A549 (cell line): ENCODE measurements around the gene TTYH3. TPM values are rescaled to one million over a fixed set of nuclear protein-coding genes. Genes with fewer than 3 reads are reported as not detected.
"Not testable (repeated sequence)": the region's sequence is repeated elsewhere in the genome, so short reads cannot be mapped to it uniquely, and the experiment has no call there.

ENCODE experiments used
- ATAC-seq, 2 experiments: fragments of 200-7000 bp in 1 of 2; fragments of >200 bp in 1 of 2; cut with Nextera tagmentation in 1 of 2; cut with Tn5 transposase in 1 of 2; 3 replicates each; pipeline versions ENCODE4 v1.8.0 to v1.9.1; 2018 to 2020; ENCODE audit warnings: mild to moderate bottlenecking in 1 of 2, moderate library complexity in 1 of 2
- CTCF ChIA-PET: fragments of 300-600 bp; sonication (Branson Sonifier 250); formaldehyde crosslinking; extraction: SDS; loops from one replicate; lab custom pipeline; 2021; ENCODE audit warnings: antibody characterized with exemption, inconsistent platforms; lab: Yijun Ruan, JAX
- POLR2A ChIA-PET: fragments of 350-600 bp; formaldehyde crosslinking; extraction: SDS; loops from one replicate; lab custom pipeline; 2021; ENCODE audit warnings: antibody characterized with exemption, inconsistent platforms; lab: Yijun Ruan, JAX
- DNase-seq, 2 experiments: peaks; one replicate each; pipeline versions ENCODE4 v3.0.0 to v3.0.0-alpha.2; 2011 to 2016; ENCODE audit warnings: low read depth in 1 of 2, low spot score in 1 of 2
- FAIRE-seq: peaks from 2 replicates; lab custom pipeline; 2011; peaks lifted over from hg19 to GRCh38; lab: Jason Lieb, UNC
- H3K27ac ChIP-seq, 2 experiments: fragments of >200 bp; sonication (Bioruptor Twin); formaldehyde crosslinking; 3 replicates each; pipeline ENCODE4 v1.5.1; 2016 to 2017
- H3K4me1 ChIP-seq: fragments of >200 bp; sonication (Bioruptor Twin); formaldehyde crosslinking; 3 replicates; pipeline ENCODE4 v1.6.1; 2016
- H3K4me2 ChIP-seq: fragments of >200 bp; sonication (Bioruptor Twin); formaldehyde crosslinking; 3 replicates; pipeline ENCODE4 v1.6.1; 2016
- H3K4me3 ChIP-seq: fragments of >200 bp; sonication (Bioruptor Twin); formaldehyde crosslinking; 3 replicates; pipeline ENCODE4 v1.5.1; 2016
- H3K9me3 ChIP-seq: fragments of >200 bp; sonication (Bioruptor Twin); formaldehyde crosslinking; 3 replicates; pipeline ENCODE4 v1.6.1; 2016
- BHLHE40 ChIP-seq: IDR thresholded peaks from 2 replicates; pipeline ENCODE4 v1.6.1; 2012; ENCODE audit warnings: low read depth, low read length, inconsistent platforms
- FOSL2 ChIP-seq, 2 experiments: fragments of 450-650 bp in 1 of 2; fragments of >200 bp in 1 of 2; sonication (Bioruptor Twin) in 1 of 2; formaldehyde crosslinking; IDR thresholded peaks; 2 replicates each; pipeline versions ENCODE4 v1.5.0 to v1.6.1; 2016 to 2020; ENCODE audit warnings: mild to moderate bottlenecking in 1 of 2, moderate library complexity in 1 of 2
- FOXS1 ChIP-seq: fragments of 250-450 bp; sonication (Bioruptor Pico); IDR thresholded peaks from 2 replicates; pipeline ENCODE4 v1.5.0; 2020; ENCODE audit warnings: mild to moderate bottlenecking, moderate library complexity
- HDAC2 ChIP-seq: fragments of 200-600 bp; sonication (generic); IDR thresholded peaks from 2 replicates; pipeline ENCODE4 v1.6.1; 2016
- HEYL ChIP-seq: fragments of 250-450 bp; sonication (Bioruptor Pico); IDR thresholded peaks from 2 replicates; pipeline ENCODE4 v1.8.0; 2021; ENCODE audit warnings: mild to moderate bottlenecking, moderate library complexity
- JUNB ChIP-seq: fragments of >200 bp; sonication (Bioruptor Twin); formaldehyde crosslinking; IDR thresholded peaks from 2 replicates; pipeline ENCODE4 v1.6.1; 2016
- KDM1A ChIP-seq: fragments of 200-600 bp; sonication (generic); IDR thresholded peaks from 2 replicates; pipeline ENCODE4 v1.6.1; 2016; ENCODE audit warnings: low read depth, mild to moderate bottlenecking
- MYC ChIP-seq: IDR thresholded peaks from 2 replicates; pipeline ENCODE4 v1.6.1; 2012; ENCODE audit warnings: mild to moderate bottlenecking, inconsistent platforms, low read length, improper control_type of control experiment, borderline replicate concordance
- NFE2L2 ChIP-seq: fragments of 150-350 bp; conservative IDR thresholded peaks from 2 replicates; pipeline ENCODE4 v1.6.1; 2014; ENCODE audit warnings: low read length
- POLR2A ChIP-seq: IDR thresholded peaks from 2 replicates; pipeline ENCODE4 v1.6.1; 2012; ENCODE audit warnings: mild to moderate bottlenecking, low read length
- RAD21 ChIP-seq, 2 experiments: fragments of >200 bp in 1 of 2; sonication (Bioruptor Twin) in 1 of 2; formaldehyde crosslinking in 1 of 2; IDR thresholded peaks in 1 of 2; conservative IDR thresholded peaks in 1 of 2; 2 replicates in 1 of 2; 3 replicates in 1 of 2; pipeline ENCODE4 v1.6.1; 2012 to 2018; ENCODE audit warnings: inconsistent platforms in 1 of 2
- RARB ChIP-seq: fragments of 250-450 bp; sonication (Bioruptor Pico); IDR thresholded peaks from 2 replicates; pipeline ENCODE4 v1.8.0; 2021; ENCODE audit warnings: mild to moderate bottlenecking, moderate library complexity
- RCOR1 ChIP-seq: fragments of 150-350 bp; IDR thresholded peaks from 2 replicates; pipeline ENCODE4 v1.6.1; 2014; ENCODE audit warnings: antibody characterized with exemption, low read length, low read depth
- SMC3 ChIP-seq: fragments of >200 bp; sonication (Bioruptor Twin); formaldehyde crosslinking; IDR thresholded peaks from 3 replicates; pipeline ENCODE4 v1.6.1; 2018; ENCODE audit warnings: inconsistent platforms
- WGBS: methylation state at CpG from one replicate; pipeline ENCODE4 v1.1.6; 2017; ENCODE audit errors: missing lambda C conversion rate; 5-methylcytosine and 5-hydroxymethylcytosine counted together
- polyA plus RNA-seq, 4 experiments: library from polyadenylated mRNA; depleted of rRNA in 3 of 4; stranded (reverse); fragments of >200 nt; fragmentation: RNase III in 1 of 4; extraction: RNeasy Plus Mini Kit Qiagen cat#74134 plus additional on column Dnase treatment in 1 of 4; gene quantifications; 2 replicates in 3 of 4; 3 replicates in 1 of 4; pipeline ENCODE4 v1.2.3, GENCODE V29; 2011 to 2017
- TF ChIP-seq, protein P1 (sequence below): fragments of 250-450 bp; sonication (Bioruptor Pico); IDR thresholded peaks from 2 replicates; pipeline ENCODE4 v1.5.0; 2021; ENCODE audit warnings: mild to moderate bottlenecking, moderate library complexity, borderline replicate concordance
- TF ChIP-seq, protein P2 (sequence below): IDR thresholded peaks from 2 replicates; pipeline ENCODE4 v1.6.1; 2012
- TF ChIP-seq, protein P3 (sequence below): fragments of >200 bp; sonication (Bioruptor Twin); formaldehyde crosslinking; IDR thresholded peaks from 3 replicates; pipeline ENCODE4 v1.5.1; 2016
- TF ChIP-seq, protein P4 (sequence below): IDR thresholded peaks from 2 replicates; pipeline ENCODE4 v1.6.1; 2012; ENCODE audit warnings: low read depth, borderline replicate concordance

TTYH3 gene
- polyA plus RNA-seq, 2 of the 4 experiments (the other 2 are of a cell fraction) = 11.3 to 43.6 TPM

DNA sequence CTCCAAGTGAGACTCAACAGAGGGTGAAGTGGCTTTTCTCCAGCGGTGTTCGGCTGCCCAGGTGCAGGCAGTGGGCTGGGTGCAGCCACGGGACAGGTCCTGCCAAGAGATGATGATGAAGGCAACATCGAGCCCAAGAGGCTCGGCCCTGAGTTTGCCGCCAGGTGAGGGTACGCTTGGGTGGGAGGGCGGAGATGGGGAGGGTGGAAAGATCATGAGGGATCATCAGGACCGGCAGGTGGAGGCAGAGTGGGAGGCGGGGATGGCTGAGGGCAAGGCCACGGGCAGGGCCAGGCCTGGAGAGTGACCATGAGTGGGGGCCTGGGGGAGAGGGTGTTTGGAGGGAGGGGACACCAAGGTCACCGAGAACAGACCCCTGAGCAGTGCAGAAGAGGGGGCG lies 38.4 kb downstream of the TTYH3 start:
- Histone ChIP-seq H3K4me2 (no peak overlapping the region), H3K4me1 (no peaks in the 10 kb centered on the region), H3K4me3 (no peak overlapping the region), H3K27ac (no peak overlapping the region), H3K9me3 (peaks cover 3% of the 10 kb centered on the region; the same call in 2 of the 3 replicates)
- ChIA-PET POLR2A (no interaction called here), CTCF (interaction anchor here (0.6 to 9.2 kb wide), 39 partner anchors 8 to 535 kb away, joined by 3 to 108 read pairs (median 4); no protein-coding TSS in a partner anchor)
- DNase-seq (no peak), ATAC-seq (no peak)
- 68% methylated on average over 13 of the region's 13 CpGs for WGBS
- TF ChIP-seq RCOR1 (no peak), KDM1A (no peak), FOXS1 (CRISPR knock-in tag) (no peak), MYC (no peak), NFE2L2 (no peak), RAD21 (conservative IDR thresholded peaks at IDR 0.05 in 1 of 2, IDR thresholded peaks at IDR 0.05 in 1 of 2) (no peak), HDAC2 (no peak), HEYL (no peak), JUNB (no peak), FOSL2 (IDR thresholded peaks at IDR 0.05) (no peak), FOSL2 (CRISPR knock-in tag; IDR thresholded peaks at IDR 0.05) (no peak)
- TF ChIP-seq, protein P1, sequence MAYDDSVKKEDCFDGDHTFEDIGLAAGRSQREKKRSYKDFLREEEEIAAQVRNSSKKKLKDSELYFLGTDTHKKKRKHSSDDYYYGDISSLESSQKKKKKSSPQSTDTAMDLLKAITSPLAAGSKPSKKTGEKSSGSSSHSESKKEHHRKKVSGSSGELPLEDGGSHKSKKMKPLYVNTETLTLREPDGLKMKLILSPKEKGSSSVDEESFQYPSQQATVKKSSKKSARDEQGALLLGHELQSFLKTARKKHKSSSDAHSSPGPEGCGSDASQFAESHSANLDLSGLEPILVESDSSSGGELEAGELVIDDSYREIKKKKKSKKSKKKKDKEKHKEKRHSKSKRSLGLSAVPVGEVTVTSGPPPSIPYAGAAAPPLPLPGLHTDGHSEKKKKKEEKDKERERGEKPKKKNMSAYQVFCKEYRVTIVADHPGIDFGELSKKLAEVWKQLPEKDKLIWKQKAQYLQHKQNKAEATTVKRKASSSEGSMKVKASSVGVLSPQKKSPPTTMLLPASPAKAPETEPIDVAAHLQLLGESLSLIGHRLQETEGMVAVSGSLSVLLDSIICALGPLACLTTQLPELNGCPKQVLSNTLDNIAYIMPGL = no peak
- TF ChIP-seq, all 56 proteins: peak for 0
- no peak for FAIRE-seq

DNA sequence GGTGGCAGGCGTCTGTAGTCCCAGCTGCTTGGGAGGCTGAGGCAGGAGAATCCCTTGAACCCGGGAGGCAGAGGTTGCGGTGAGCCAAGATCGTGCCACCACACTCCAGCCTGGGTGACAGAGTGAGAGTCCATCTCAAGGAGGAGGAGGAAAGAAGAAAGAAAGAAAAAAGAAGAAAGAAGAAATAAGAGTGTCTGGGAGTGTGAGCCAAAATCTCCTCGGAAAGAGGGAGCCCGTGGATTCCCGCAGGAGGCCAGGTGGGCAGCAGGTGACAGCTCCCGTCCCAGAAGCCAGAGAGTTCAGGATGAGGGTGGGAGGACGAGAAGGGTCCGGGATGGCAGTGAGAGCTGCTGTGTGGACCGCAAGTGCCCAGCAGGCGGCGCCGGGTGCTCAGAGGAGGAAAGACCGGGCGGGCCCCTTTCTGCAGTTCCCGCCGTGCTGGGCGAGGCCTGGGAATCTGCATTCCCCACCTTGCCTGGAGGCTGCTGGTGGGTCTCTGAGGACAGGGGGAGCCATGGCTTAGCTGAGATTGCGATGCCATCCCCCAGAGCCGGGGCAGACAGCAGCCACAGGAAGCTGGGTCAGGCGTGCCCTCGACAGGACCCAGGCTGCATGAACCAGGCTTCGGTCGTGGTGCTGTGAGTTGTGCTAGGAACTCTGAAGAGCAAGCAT lies 39.1 kb downstream of the TTYH3 start:
- Histone ChIP-seq H3K4me3 (no peak overlapping the region), H3K4me1 (no peaks in the 10 kb centered on the region), H3K9me3 (peaks cover 3% of the 10 kb centered on the region; the same call in 2 of the 3 replicates), H3K27ac (no peak overlapping the region), H3K4me2 (peak overlapping the region; percentile 55)
- ATAC-seq = peak; percentile 86 to 95
- peak; percentile 72 to 83 for DNase-seq
- CTCF ChIA-PET = interaction anchor here (0.6 to 9.2 kb wide), 47 partner anchors 9 to 1961 kb away, joined by 3 to 108 read pairs (median 4); no protein-coding TSS in a partner anchor
- no peak for FAIRE-seq
- POLR2A ChIA-PET = no interaction called here
- 15% methylated on average over 25 of the region's 25 CpGs for WGBS
- TF ChIP-seq POLR2A (no peak), RAD21 (conservative IDR thresholded peaks at IDR 0.05 in 1 of 2, IDR thresholded peaks at IDR 0.05 in 1 of 2) (peak; percentile 83 to 85), SMC3 (peak; percentile 76), RARB (CRISPR knock-in tag) (no peak), BHLHE40 (no peak)
- TF ChIP-seq, protein P2, sequence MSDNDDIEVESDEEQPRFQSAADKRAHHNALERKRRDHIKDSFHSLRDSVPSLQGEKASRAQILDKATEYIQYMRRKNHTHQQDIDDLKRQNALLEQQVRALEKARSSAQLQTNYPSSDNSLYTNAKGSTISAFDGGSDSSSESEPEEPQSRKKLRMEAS = peak; percentile 40; the same call in 1 of the 2 replicates
- TF ChIP-seq, protein P3, sequence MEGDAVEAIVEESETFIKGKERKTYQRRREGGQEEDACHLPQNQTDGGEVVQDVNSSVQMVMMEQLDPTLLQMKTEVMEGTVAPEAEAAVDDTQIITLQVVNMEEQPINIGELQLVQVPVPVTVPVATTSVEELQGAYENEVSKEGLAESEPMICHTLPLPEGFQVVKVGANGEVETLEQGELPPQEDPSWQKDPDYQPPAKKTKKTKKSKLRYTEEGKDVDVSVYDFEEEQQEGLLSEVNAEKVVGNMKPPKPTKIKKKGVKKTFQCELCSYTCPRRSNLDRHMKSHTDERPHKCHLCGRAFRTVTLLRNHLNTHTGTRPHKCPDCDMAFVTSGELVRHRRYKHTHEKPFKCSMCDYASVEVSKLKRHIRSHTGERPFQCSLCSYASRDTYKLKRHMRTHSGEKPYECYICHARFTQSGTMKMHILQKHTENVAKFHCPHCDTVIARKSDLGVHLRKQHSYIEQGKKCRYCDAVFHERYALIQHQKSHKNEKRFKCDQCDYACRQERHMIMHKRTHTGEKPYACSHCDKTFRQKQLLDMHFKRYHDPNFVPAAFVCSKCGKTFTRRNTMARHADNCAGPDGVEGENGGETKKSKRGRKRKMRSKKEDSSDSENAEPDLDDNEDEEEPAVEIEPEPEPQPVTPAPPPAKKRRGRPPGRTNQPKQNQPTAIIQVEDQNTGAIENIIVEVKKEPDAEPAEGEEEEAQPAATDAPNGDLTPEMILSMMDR = peak; percentile 79
- TF ChIP-seq, protein P4, sequence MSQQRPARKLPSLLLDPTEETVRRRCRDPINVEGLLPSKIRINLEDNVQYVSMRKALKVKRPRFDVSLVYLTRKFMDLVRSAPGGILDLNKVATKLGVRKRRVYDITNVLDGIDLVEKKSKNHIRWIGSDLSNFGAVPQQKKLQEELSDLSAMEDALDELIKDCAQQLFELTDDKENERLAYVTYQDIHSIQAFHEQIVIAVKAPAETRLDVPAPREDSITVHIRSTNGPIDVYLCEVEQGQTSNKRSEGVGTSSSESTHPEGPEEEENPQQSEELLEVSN = 0 out of 2 replicates have a peak, but pooled peaks have one; percentile 58

DNA sequence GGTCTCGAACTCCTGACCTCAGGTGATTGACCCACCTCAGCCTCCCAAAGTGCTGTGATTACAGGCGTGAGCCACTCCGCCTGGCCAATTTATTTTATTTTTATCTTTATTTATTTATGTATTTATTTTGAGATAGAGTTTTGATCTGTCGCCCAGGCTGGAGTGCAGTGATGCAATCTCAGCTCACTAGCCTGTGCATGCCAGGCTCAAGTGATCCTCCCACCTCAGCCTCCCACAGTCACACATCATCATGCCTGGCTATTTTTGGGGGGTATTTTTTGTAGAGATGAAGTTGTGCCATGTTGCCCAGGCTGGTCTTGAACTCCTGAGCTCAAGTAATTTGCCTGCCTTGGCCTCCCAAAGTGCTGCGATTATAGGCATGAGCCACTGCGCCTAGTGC lies 41.4 kb downstream of the TTYH3 start:
- H3K9me3 ChIP-seq, H3K4me3 ChIP-seq, ATAC-seq, H3K4me2 ChIP-seq, H3K27ac ChIP-seq, POLR2A ChIA-PET, H3K4me1 ChIP-seq, DNase-seq, FAIRE-seq: not testable (repeated sequence)
- CTCF ChIA-PET = interaction anchor here (1.0 to 9.2 kb wide), 4 partner anchors 9 to 223 kb away, joined by 3 to 108 read pairs (median 30); no protein-coding TSS in a partner anchor
- 61% methylated on average over 6 of the region's 6 CpGs for WGBS
